Neural crest cell (in vitro differentiated cells): ENCODE measurements around the gene LARP4B. TPM values are rescaled to one million over a fixed set of nuclear protein-coding genes. Genes with fewer than 3 reads are reported as not detected.
A peak's percentile ranks its signal among the peaks of the same experiment; 100 is the strongest.

Experiments
- DNase-seq: peaks from one replicate; pipeline ENCODE4 v3.0.0; 2021; ENCODE audit warnings: low read depth, mixed read lengths, low spot score
- H3K27ac Mint-ChIP-seq: one replicate; pipeline ENCODE4 v1.8.0; 2021; ENCODE audit warnings: mild to moderate bottlenecking, mixed read lengths; ENCODE audit not compliant: unreplicated experiment
- H3K27me3 Mint-ChIP-seq: 2 replicates; pipeline ENCODE4 v1.8.0; 2021; ENCODE audit warnings: low read depth, mild to moderate bottlenecking, mixed read lengths
- H3K36me3 Mint-ChIP-seq: 2 replicates; pipeline ENCODE4 v1.8.0; 2021; ENCODE audit warnings: low read depth, mild to moderate bottlenecking, mixed read lengths
- H3K4me1 Mint-ChIP-seq: 2 replicates; pipeline ENCODE4 v1.8.0; 2021; ENCODE audit warnings: mixed read lengths
- H3K4me3 Mint-ChIP-seq: one replicate; pipeline ENCODE4 v1.8.0; 2021; ENCODE audit warnings: mild to moderate bottlenecking, mixed read lengths
- H3K9me3 Mint-ChIP-seq: 2 replicates; pipeline ENCODE4 v1.8.0; 2021; ENCODE audit warnings: mixed read lengths
- total RNA-seq: library from RNA; stranded (reverse); gene quantifications from 2 replicates; pipeline ENCODE4 v1.2.1, GENCODE V29; 2021
- TF ChIP-seq, protein P1 (sequence below): fragments of 200-600 bp; sonication (generic); conservative IDR thresholded peaks from 2 replicates; pipeline ENCODE4 v1.5.0; 2021; ENCODE audit warnings: antibody characterized with exemption, mild to moderate bottlenecking

The LARP4B gene
- total RNA-seq, 1 donor from 2014 or later = 75.4 TPM

GRCh38 chr10:843703-844102 is 87.8 kb downstream of the LARP4B start:
- Mint-ChIP-seq H3K9me3 (peaks cover 3% of the 10 kb centered on the region), H3K27ac (no peak overlapping the region), H3K4me1 (peaks cover 29% of the 10 kb centered on the region), H3K27me3 (no peaks in the 10 kb centered on the region), H3K4me3 (no peak overlapping the region), H3K36me3 (peaks cover 43% of the 10 kb centered on the region)
- no peak for DNase-seq
- TF ChIP-seq, protein P1, sequence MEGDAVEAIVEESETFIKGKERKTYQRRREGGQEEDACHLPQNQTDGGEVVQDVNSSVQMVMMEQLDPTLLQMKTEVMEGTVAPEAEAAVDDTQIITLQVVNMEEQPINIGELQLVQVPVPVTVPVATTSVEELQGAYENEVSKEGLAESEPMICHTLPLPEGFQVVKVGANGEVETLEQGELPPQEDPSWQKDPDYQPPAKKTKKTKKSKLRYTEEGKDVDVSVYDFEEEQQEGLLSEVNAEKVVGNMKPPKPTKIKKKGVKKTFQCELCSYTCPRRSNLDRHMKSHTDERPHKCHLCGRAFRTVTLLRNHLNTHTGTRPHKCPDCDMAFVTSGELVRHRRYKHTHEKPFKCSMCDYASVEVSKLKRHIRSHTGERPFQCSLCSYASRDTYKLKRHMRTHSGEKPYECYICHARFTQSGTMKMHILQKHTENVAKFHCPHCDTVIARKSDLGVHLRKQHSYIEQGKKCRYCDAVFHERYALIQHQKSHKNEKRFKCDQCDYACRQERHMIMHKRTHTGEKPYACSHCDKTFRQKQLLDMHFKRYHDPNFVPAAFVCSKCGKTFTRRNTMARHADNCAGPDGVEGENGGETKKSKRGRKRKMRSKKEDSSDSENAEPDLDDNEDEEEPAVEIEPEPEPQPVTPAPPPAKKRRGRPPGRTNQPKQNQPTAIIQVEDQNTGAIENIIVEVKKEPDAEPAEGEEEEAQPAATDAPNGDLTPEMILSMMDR = no peak

- Mint-ChIP-seq H3K27ac (no peak overlapping the region), H3K4me1 (peaks cover 29% of the 10 kb centered on the region), H3K27me3 (no peaks in the 10 kb centered on the region), H3K4me3 (no peak overlapping the region), H3K36me3 (peaks cover 41% of the 10 kb centered on the region), H3K9me3 (peaks cover 3% of the 10 kb centered on the region)
- TF ChIP-seq, protein P1 = no peak
- DNase-seq = no peak
Measured at GRCh38 chr10:842795-843194, 88.7 kb downstream of the LARP4B start.

DNA sequence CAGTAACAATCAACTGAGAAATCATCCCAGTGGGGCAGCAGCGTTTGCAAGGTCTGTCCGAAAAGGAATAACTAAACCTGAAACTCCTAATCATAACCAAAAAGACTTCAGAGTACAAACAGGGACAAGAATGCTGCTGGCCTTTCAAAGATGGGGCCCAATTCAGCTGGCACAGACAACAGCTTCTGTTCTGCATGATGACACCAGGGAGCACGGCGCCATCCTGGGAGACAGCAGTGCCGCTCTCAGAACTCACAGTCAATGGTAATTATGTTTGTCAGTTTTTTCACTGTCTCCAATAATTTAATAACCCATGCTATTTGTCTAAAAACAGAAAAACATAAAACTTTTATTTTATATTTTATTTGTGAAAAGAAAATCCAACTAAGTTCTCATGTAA is 90.0 kb downstream of the LARP4B start:
- Mint-ChIP-seq H3K27ac (no peak overlapping the region), H3K36me3 (peaks cover 33% of the 10 kb centered on the region), H3K4me1 (peaks cover 21% of the 10 kb centered on the region), H3K4me3 (no peak overlapping the region), H3K9me3 (peaks cover 3% of the 10 kb centered on the region), H3K27me3 (no peaks in the 10 kb centered on the region)
- TF ChIP-seq, protein P1 = no peak
- no peak for DNase-seq

DNA sequence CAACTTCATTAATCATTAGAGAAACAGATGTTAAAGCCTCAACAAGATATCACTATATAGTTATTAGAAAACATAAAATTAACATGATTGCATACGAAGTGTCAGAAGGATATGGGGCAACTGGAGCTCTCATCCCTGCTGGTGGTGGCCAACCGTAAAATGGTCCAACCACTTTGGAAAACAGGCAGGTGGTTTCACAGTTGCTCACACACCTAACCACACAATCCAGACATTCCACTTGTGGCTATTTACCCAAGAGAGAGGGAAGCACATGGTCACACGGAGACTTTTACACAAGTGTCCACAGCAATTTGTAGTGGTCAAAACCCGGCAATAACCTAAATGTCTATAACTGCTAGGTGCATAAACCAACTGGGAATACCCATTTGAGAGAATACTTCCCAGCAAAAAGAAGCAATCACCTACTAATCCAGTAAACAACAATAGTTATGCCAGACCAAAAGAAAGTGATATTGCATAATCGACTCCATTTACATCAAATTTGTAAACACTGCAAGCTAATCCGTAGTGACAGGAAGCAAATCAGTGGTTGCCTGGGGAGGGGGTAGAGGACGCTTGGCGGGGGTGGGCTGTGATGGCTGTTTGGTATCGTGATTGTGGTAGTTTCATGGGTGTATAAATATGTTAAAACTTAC is 91.8 kb downstream of the LARP4B start:
- DNase-seq = no peak
- peaks cover 3% of the 10 kb centered on the region for H3K9me3 Mint-ChIP-seq
- no peaks in the 10 kb centered on the region for H3K27me3 Mint-ChIP-seq
- peaks cover 3% of the 10 kb centered on the region for H3K4me1 Mint-ChIP-seq
- no peak overlapping the region for H3K4me3 Mint-ChIP-seq
- peaks cover 23% of the 10 kb centered on the region for H3K36me3 Mint-ChIP-seq
- H3K27ac Mint-ChIP-seq = no peak overlapping the region
- TF ChIP-seq, protein P1 = no peak

DNA sequence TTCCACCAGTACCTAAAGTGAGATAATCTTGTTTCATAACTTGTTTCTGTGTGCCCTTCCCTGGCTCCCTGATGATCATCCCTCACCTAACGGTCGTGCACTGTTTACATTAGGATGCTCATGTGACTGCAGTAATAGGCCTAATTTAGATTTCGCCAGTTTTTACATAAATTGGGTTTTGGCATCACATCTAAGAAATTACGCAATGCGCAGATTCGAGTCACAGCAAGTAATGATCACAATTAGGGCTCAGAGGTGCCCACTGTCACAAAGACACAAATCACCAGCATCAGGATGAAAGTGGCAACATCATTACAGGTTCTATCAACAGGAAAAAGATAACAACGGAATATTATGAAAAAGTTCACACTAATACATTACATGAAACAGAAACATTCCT is 94.7 kb downstream of the LARP4B start:
- peaks cover 26% of the 10 kb centered on the region for H3K36me3 Mint-ChIP-seq
- H3K9me3 Mint-ChIP-seq = peaks cover 3% of the 10 kb centered on the region
- TF ChIP-seq, protein P1 = no peak
- H3K4me3 Mint-ChIP-seq = no peak overlapping the region
- H3K27ac Mint-ChIP-seq = peak overlapping the region; percentile 70
- DNase-seq = no peak
- H3K4me1 Mint-ChIP-seq = no peaks in the 10 kb centered on the region
- no peaks in the 10 kb centered on the region for H3K27me3 Mint-ChIP-seq
